IMR-90 (cell line): ENCODE measurements around the gene NIT1. TPM values are rescaled to one million over a fixed set of nuclear protein-coding genes. Genes with fewer than 3 reads are reported as not detected.

Experiments
- ATAC-seq: fragments of 200-7000 bp; cut with Tn5 transposase; 2 replicates; pipeline ENCODE4 v1.9.1; 2020; ENCODE audit warnings: low read depth, mild to moderate bottlenecking, moderate library complexity
- BruUV-seq: library from RNA; stranded (reverse); fragments of 400-500 nt; replicated peaks from 2 replicates; lab custom pipeline; 2021; lab: Mats Ljungman, UMichigan
- CTCF ChIA-PET: fragments of 300-600 bp; formaldehyde crosslinking; extraction: SDS; loops from one replicate; lab custom pipeline; 2021; ENCODE audit warnings: antibody characterized with exemption; lab: Yijun Ruan, JAX
- POLR2A ChIA-PET: fragments of 300-600 bp; sonication (Branson Sonifier 250); formaldehyde crosslinking; loops from one replicate; lab custom pipeline; 2022; ENCODE audit warnings: antibody characterized with exemption; ENCODE audit not compliant: unreplicated experiment; lab: Charles Lee
- DNase-seq: peaks from one replicate; pipeline ENCODE4 v3.0.0; 2013
- H2AFZ ChIP-seq: replicated peaks from 2 replicates; pipeline ENCODE3; 2013; ENCODE audit warnings: low read length, mild to moderate bottlenecking; ENCODE audit not compliant: poor library complexity
- H2AK5ac ChIP-seq: 2 replicates; pipeline ENCODE4 v1.6.1; 2013; ENCODE audit warnings: low read depth, low read length, inconsistent platforms
- H2AK9ac ChIP-seq: replicated peaks from 2 replicates; pipeline ENCODE3; 2013; ENCODE audit warnings: mild to moderate bottlenecking, low read depth, low read length, moderate library complexity; ENCODE audit not compliant: poor library complexity
- H2BK120ac ChIP-seq: 2 replicates; pipeline ENCODE4 v1.6.1; 2013; ENCODE audit warnings: low read depth, low read length, inconsistent platforms
- H2BK15ac ChIP-seq: 3 replicates; pipeline ENCODE4 v1.6.1; 2013; ENCODE audit warnings: low read depth, low read length, inconsistent platforms
- H2BK20ac ChIP-seq: 2 replicates; pipeline ENCODE4 v1.6.1; 2013; ENCODE audit warnings: low read depth, mild to moderate bottlenecking, inconsistent platforms, low read length, moderate library complexity
- H2BK5ac ChIP-seq: 2 replicates; pipeline ENCODE4 v1.6.1; 2013; ENCODE audit warnings: mild to moderate bottlenecking, low read depth, low read length, inconsistent platforms; ENCODE audit not compliant: poor library complexity, severe bottlenecking
- H3K14ac ChIP-seq: replicated peaks from 2 replicates; pipeline ENCODE4 v1.6.1; 2013; ENCODE audit warnings: low read depth, low read length, inconsistent platforms
- H3K18ac ChIP-seq: 2 replicates; pipeline ENCODE4 v1.6.1; 2013; ENCODE audit warnings: low read depth, low read length, control low read depth
- H3K23ac ChIP-seq: 2 replicates; pipeline ENCODE4 v1.6.1; 2013; ENCODE audit warnings: low read depth, low read length, inconsistent platforms
- H3K27ac ChIP-seq: 2 replicates; pipeline ENCODE4 v1.5.1; 2013; ENCODE audit warnings: mild to moderate bottlenecking, control low read depth, low read length; ENCODE audit not compliant: insufficient read depth
- H3K27me3 ChIP-seq: 2 replicates; pipeline ENCODE4 v1.6.1; 2013; ENCODE audit warnings: low read length; ENCODE audit not compliant: control insufficient read depth, insufficient read depth
- H3K36me3 ChIP-seq: 2 replicates; pipeline ENCODE4 v1.6.1; 2013; ENCODE audit warnings: low read length, mixed read lengths; ENCODE audit not compliant: control insufficient read depth, insufficient read depth
- H3K4ac ChIP-seq: 2 replicates; pipeline ENCODE4 v1.6.1; 2013; ENCODE audit warnings: low read depth, low read length, inconsistent platforms
- H3K4me1 ChIP-seq: 2 replicates; pipeline ENCODE4 v1.6.1; 2013; ENCODE audit warnings: low read length, mixed read lengths; ENCODE audit not compliant: control insufficient read depth, insufficient read depth
- H3K4me2 ChIP-seq: 2 replicates; pipeline ENCODE4 v1.6.1; 2013; ENCODE audit warnings: low read depth, mild to moderate bottlenecking, control low read depth, low read length, moderate library complexity
- H3K4me3 ChIP-seq: 2 replicates; pipeline ENCODE4 v1.5.1; 2013; ENCODE audit warnings: low read depth, mild to moderate bottlenecking, control low read depth, low read length, moderate library complexity; ENCODE audit not compliant: insufficient read depth
- H3K56ac ChIP-seq: 2 replicates; pipeline ENCODE4 v1.6.1; 2013; ENCODE audit warnings: low read length, inconsistent platforms; ENCODE audit not compliant: insufficient read depth; ENCODE audit errors: extremely low read depth
- H3K79me1 ChIP-seq, 2 experiments: 2 replicates each; pipeline ENCODE4 v1.6.1; 2013; ENCODE audit warnings: low read length in 2 of 2, inconsistent platforms in 1 of 2, low read depth in 1 of 2
- H3K9ac ChIP-seq: 2 replicates; pipeline ENCODE4 v1.6.1; 2013; ENCODE audit warnings: low read depth, low read length, control low read depth
- H3K9me1 ChIP-seq: 2 replicates; pipeline ENCODE4 v1.6.1; 2013; ENCODE audit warnings: low read length, inconsistent platforms; ENCODE audit not compliant: insufficient read depth
- H3K9me3 ChIP-seq: 2 replicates; pipeline ENCODE4 v1.6.1; 2013; ENCODE audit warnings: low read length; ENCODE audit not compliant: control insufficient read depth, insufficient read depth
- H4K20me1 ChIP-seq: 2 replicates; pipeline ENCODE4 v1.6.1; 2013; ENCODE audit warnings: low read length, inconsistent platforms; ENCODE audit not compliant: insufficient read depth
- H4K5ac ChIP-seq: 2 replicates; pipeline ENCODE4 v1.6.1; 2013; ENCODE audit warnings: mild to moderate bottlenecking, low read depth, low read length, control low read depth
- H4K8ac ChIP-seq, 2 experiments: 2 replicates each; pipeline ENCODE4 v1.6.1; 2013; ENCODE audit warnings: low read depth in 2 of 2, low read length in 2 of 2, control low read depth in 1 of 2, inconsistent platforms in 1 of 2
- H4K91ac ChIP-seq: 2 replicates; pipeline ENCODE4 v1.6.1; 2013; ENCODE audit warnings: low read depth, low read length, inconsistent platforms; ENCODE audit not compliant: insufficient read depth
- CHD1 ChIP-seq: IDR thresholded peaks from 2 replicates; pipeline ENCODE4 v1.6.1; 2012; ENCODE audit warnings: low read depth, low read length, improper control_type of control experiment
- CTCF ChIP-seq: conservative IDR thresholded peaks from 2 replicates; pipeline ENCODE4 v1.5.1; 2012; ENCODE audit warnings: mild to moderate bottlenecking, low read depth, low read length, improper control_type of control experiment
- MXI1 ChIP-seq: IDR thresholded peaks from 2 replicates; pipeline ENCODE4 v1.6.1; 2012; ENCODE audit warnings: low read depth, mild to moderate bottlenecking, low read length, moderate library complexity, borderline replicate concordance
- NFE2L2 ChIP-seq: fragments of 150-350 bp; IDR thresholded peaks from 2 replicates; pipeline ENCODE4 v1.6.1; 2016; ENCODE audit warnings: low read depth, mild to moderate bottlenecking, low read length
- POLR2A ChIP-seq: IDR thresholded peaks from 2 replicates; pipeline ENCODE4 v1.6.1; 2012; ENCODE audit warnings: mild to moderate bottlenecking, low read depth, low read length
- SMC3 ChIP-seq: fragments of 150-350 bp; IDR thresholded peaks from 2 replicates; pipeline ENCODE4 v1.6.1; 2016; ENCODE audit warnings: low read depth, mild to moderate bottlenecking, antibody characterized with exemption, low read length, moderate library complexity
- USF2 ChIP-seq: fragments of 150-350 bp; IDR thresholded peaks from 2 replicates; pipeline ENCODE4 v1.6.1; 2017; ENCODE audit warnings: mild to moderate bottlenecking, antibody characterized with exemption, low read length, low read depth
- WGBS, 2 experiments: methylation state at CpG; one replicate each; pipeline versions ENCODE4 v1.1.5 to v1.1.7; 2013; ENCODE audit warnings: missing lambda C conversion rate in 2 of 2; ENCODE audit not compliant: insufficient read length in 1 of 2; ENCODE audit errors: extremely low coverage in 2 of 2; 5-methylcytosine and 5-hydroxymethylcytosine counted together
- dilution Hi-C: fragments of 300-500 bp; cut with HindIII; formaldehyde crosslinking; loops from one replicate; pipeline ENCODE4 v1.14.3; 2018; ENCODE audit warnings: low sequenced_read_pairs; ENCODE audit not compliant: unreplicated experiment
- in situ Hi-C: fragments of 300-500 bp; cut with MboI; formaldehyde crosslinking; loops from 3 replicates; pipeline ENCODE4 v1.14.3; 2019; ENCODE audit warnings: low sequenced_read_pairs, inconsistent platforms, mixed read lengths
- intact Hi-C: fragments of 100-400 bp; cut with micrococcal nuclease; formaldehyde crosslinking; loops from 2 replicates; pipeline ENCODE4 v1.10.0; 2022
- microRNA-seq, 2 experiments: library from miRNA; stranded (forward) in 1 of 2; unstranded in 1 of 2; fragments of 10-50 nt in 1 of 2; fragments of <30 nt in 1 of 2; gene quantifications in 1 of 2; microRNA quantifications in 1 of 2; one replicate each; pipeline versions ENCODE3 to v1.1.0; 2013 to 2020; ENCODE audit not compliant: insufficient read depth in 1 of 2, insufficient read length in 1 of 2, unreplicated experiment in 1 of 2
- polyA plus RNA-seq, 3 experiments: library from polyadenylated mRNA; depleted of rRNA; stranded (reverse); fragments of >200 nt; gene quantifications; 2 replicates each; pipeline ENCODE4 v1.2.3, GENCODE V29; 2012; ENCODE audit warnings: low replicate concordance in 1 of 3
- small RNA-seq, 5 experiments: library from RNA; depleted of rRNA; stranded (forward); fragments of <200 nt; gene quantifications; one replicate each; pipeline ENCODE3, GENCODE V24; 2012
- total RNA-seq: library from RNA; depleted of rRNA; stranded (reverse); fragments of >200 nt; gene quantifications from 2 replicates; pipeline ENCODE4 v1.2.3, GENCODE V29; 2012; rRNA removed

NIT1 gene
- total and polyA plus RNA-seq, 2 of the 4 experiments (the other 2 are of a cell fraction): 22.8 to 33.6 TPM

- no peak overlapping the region for H3K4me3 ChIP-seq
- H2AK9ac ChIP-seq: no peak overlapping the region
- 98% methylated on average over 5 of the region's 9 CpGs; no CpG with 5 or more reads in 1 of the 2 experiments for WGBS, 2 experiments
- H2BK15ac ChIP-seq: no peak overlapping the region
- no peak overlapping the region for H3K18ac ChIP-seq
- H3K56ac ChIP-seq: no peak overlapping the region
- H3K9ac ChIP-seq: no peak overlapping the region
- H2AFZ ChIP-seq: no peak overlapping the region
- no peak overlapping the region for H2AK5ac ChIP-seq
- BruUV-seq: no TSS peak
- H2BK120ac ChIP-seq: no peak overlapping the region
- H4K5ac ChIP-seq: no peak overlapping the region
- H3K27ac ChIP-seq: no peak overlapping the region
- intact Hi-C loops: no loop called here
- H2BK20ac ChIP-seq: no peak overlapping the region
- H3K36me3 ChIP-seq: peaks cover 42% of the 10 kb centered on the region
- peaks cover 10% of the 10 kb centered on the region for H3K9me1 ChIP-seq
- ChIA-PET CTCF (no interaction called here), POLR2A (no interaction called here)
- no peaks in the 10 kb centered on the region for H3K27me3 ChIP-seq
- H4K8ac ChIP-seq: no peak overlapping the region
- H3K4ac ChIP-seq: no peak overlapping the region
- no peak overlapping the region for H3K14ac ChIP-seq
- no peak overlapping the region for H3K23ac ChIP-seq
- no peaks in the 10 kb centered on the region for H3K9me3 ChIP-seq
- DNase-seq (no peak), ATAC-seq (no peak)
- H3K79me1 ChIP-seq: peaks cover 9 to 30% of the 10 kb centered on the region in 2 experiments; a peak in 3 of 4 replicates
- H3K4me2 ChIP-seq: no peak overlapping the region
- TF ChIP-seq POLR2A (no peak), CTCF (no peak), USF2 (no peak), SMC3 (no peak), MXI1 (no peak), CHD1 (no peak), NFE2L2 (no peak)
- H2BK5ac ChIP-seq: no peak overlapping the region
- H4K20me1 ChIP-seq: peaks cover 13% of the 10 kb centered on the region; the same call in 1 of the 2 replicates
- in situ Hi-C loops: no loop called here
- H3K4me1 ChIP-seq: peaks cover 11% of the 10 kb centered on the region; the same call in 1 of the 2 replicates
- dilution Hi-C loops: no loop called here
- no peak overlapping the region for H4K91ac ChIP-seq
These were observed 51.0 kb downstream of the NIT1 start for GRCh38 chr1:161168906-161169305.

Small RNA genes within 50 kb of the gene (microRNA-seq; reads per million reads assigned to microRNA genes)
- not detected for gene RF01225 (ENCODE audit: insufficient read depth, insufficient read length)

Small RNA genes within 50 kb of the gene (small RNA-seq; reads per million reads assigned to genes)
- 0 reads per million in 5 experiments for gene RF01225

Other genes with a start within 250 kb of the NIT1 start
- not detected in 2 replicates for gene ITLN1, start 232.9 kb upstream of the NIT1 start, total RNA-seq
- gene ITLN1, start 232.9 kb upstream of the NIT1 start, polyA plus RNA-seq (2012; rRNA removed): not detected in 2 replicates
- not detected in 2 replicates for gene ITLN2, start 163.3 kb upstream of the NIT1 start, total RNA-seq
- gene ITLN2, start 163.3 kb upstream of the NIT1 start, polyA plus RNA-seq (2012; rRNA removed): not detected in 2 replicates
- 0.83 and 2.2 TPM in 2 replicates for gene F11R, start 97.0 kb upstream of the NIT1 start, total RNA-seq
- 0.47 and 0.79 TPM in 2 replicates for gene F11R, start 97.0 kb upstream of the NIT1 start, polyA plus RNA-seq (2012; rRNA removed)
- not detected in 2 replicates for gene TSTD1, start 79.1 kb upstream of the NIT1 start, total RNA-seq
- gene TSTD1, start 79.1 kb upstream of the NIT1 start, polyA plus RNA-seq (2012; rRNA removed): 0.21 TPM in 1 of 2 replicates, not detected in the other
- 62.2 and 78.9 TPM in 2 replicates for gene USF1, start 72.1 kb upstream of the NIT1 start, total RNA-seq
- gene USF1, start 72.1 kb upstream of the NIT1 start, polyA plus RNA-seq (2012; rRNA removed): 34.6 and 37.1 TPM in 2 replicates
- not detected in 2 replicates for gene ARHGAP30, start 48.2 kb upstream of the NIT1 start, total RNA-seq
- gene ARHGAP30, start 48.2 kb upstream of the NIT1 start, polyA plus RNA-seq (2012; rRNA removed): 0.02 and 0.03 TPM in 2 replicates
- gene NECTIN4, start 28.5 kb upstream of the NIT1 start, total RNA-seq: under 0.01 and 0.18 TPM in 2 replicates
- 0.13 and 0.24 TPM in 2 replicates for gene NECTIN4, start 28.5 kb upstream of the NIT1 start, polyA plus RNA-seq (2012; rRNA removed)
- gene KLHDC9, start 19.7 kb upstream of the NIT1 start, total RNA-seq: 0.18 TPM in 1 of 2 replicates, not detected in the other
- gene KLHDC9, start 19.7 kb upstream of the NIT1 start, polyA plus RNA-seq (2012; rRNA removed): 0.70 and 1.1 TPM in 2 replicates
- gene PFDN2, start 68 bp upstream of the NIT1 start, total RNA-seq: 62.4 and 166 TPM in 2 replicates
- gene PFDN2, start 68 bp upstream of the NIT1 start, polyA plus RNA-seq (2012; rRNA removed): 179 and 180 TPM in 2 replicates
- gene DEDD, start 14.6 kb downstream of the NIT1 start, total RNA-seq: 35.3 and 47.9 TPM in 2 replicates
- gene DEDD, start 14.6 kb downstream of the NIT1 start, polyA plus RNA-seq (2012; rRNA removed): 40.2 and 47.1 TPM in 2 replicates
- gene UFC1, start 35.9 kb downstream of the NIT1 start, total RNA-seq: 134 and 137 TPM in 2 replicates
- 113 and 140 TPM in 2 replicates for gene UFC1, start 35.9 kb downstream of the NIT1 start, polyA plus RNA-seq (2012; rRNA removed)
- gene USP21, start 41.4 kb downstream of the NIT1 start, total RNA-seq: 3.3 and 6.3 TPM in 2 replicates
- gene USP21, start 41.4 kb downstream of the NIT1 start, polyA plus RNA-seq (2012; rRNA removed): 23.8 and 24.7 TPM in 2 replicates
- 6.1 TPM in 2 replicates for gene PPOX, start 48.3 kb downstream of the NIT1 start, total RNA-seq
- 14.3 and 14.8 TPM in 2 replicates for gene PPOX, start 48.3 kb downstream of the NIT1 start, polyA plus RNA-seq (2012; rRNA removed)
- 11.4 and 19.9 TPM in 2 replicates for gene B4GALT3, start 59.4 kb downstream of the NIT1 start, total RNA-seq
- 36.0 and 41.5 TPM in 2 replicates for gene B4GALT3, start 59.4 kb downstream of the NIT1 start, polyA plus RNA-seq (2012; rRNA removed)
- gene ADAMTS4, start 80.9 kb downstream of the NIT1 start, total RNA-seq: 0.28 and 0.72 TPM in 2 replicates
- 0.39 and 0.40 TPM in 2 replicates for gene ADAMTS4, start 80.9 kb downstream of the NIT1 start, polyA plus RNA-seq (2012; rRNA removed)
- gene NDUFS2, start 84.3 kb downstream of the NIT1 start, total RNA-seq: 85.5 and 122 TPM in 2 replicates
- gene NDUFS2, start 84.3 kb downstream of the NIT1 start, polyA plus RNA-seq (2012; rRNA removed): 101 and 103 TPM in 2 replicates
- not detected in 2 replicates for gene FCER1G, start 97.2 kb downstream of the NIT1 start, total RNA-seq
- gene FCER1G, start 97.2 kb downstream of the NIT1 start, polyA plus RNA-seq (2012; rRNA removed): 0.44 and 0.57 TPM in 2 replicates
- not detected in 2 replicates for gene APOA2, start 105.5 kb downstream of the NIT1 start, total RNA-seq
- not detected in 2 replicates for gene APOA2, start 105.5 kb downstream of the NIT1 start, polyA plus RNA-seq (2012; rRNA removed)
- gene TOMM40L, start 108.0 kb downstream of the NIT1 start, total RNA-seq: 11.4 and 12.5 TPM in 2 replicates
- 7.7 and 7.9 TPM in 2 replicates for gene TOMM40L, start 108.0 kb downstream of the NIT1 start, polyA plus RNA-seq (2012; rRNA removed)
- not detected in 2 replicates for gene NR1I3, start 120.1 kb downstream of the NIT1 start, total RNA-seq
- not detected in 2 replicates for gene NR1I3, start 120.1 kb downstream of the NIT1 start, polyA plus RNA-seq (2012; rRNA removed)
- not detected in 2 replicates for gene PCP4L1, start 140.6 kb downstream of the NIT1 start, total RNA-seq
- not detected in 2 replicates for gene PCP4L1, start 140.6 kb downstream of the NIT1 start, polyA plus RNA-seq (2012; rRNA removed)
- gene MPZ, start 191.9 kb downstream of the NIT1 start, total RNA-seq: 0.18 and 0.28 TPM in 2 replicates
- gene MPZ, start 191.9 kb downstream of the NIT1 start, polyA plus RNA-seq (2012; rRNA removed): 0.80 and 0.96 TPM in 2 replicates
- 36.1 and 158 TPM in 2 replicates for gene SDHC, start 196.3 kb downstream of the NIT1 start, total RNA-seq
- gene SDHC, start 196.3 kb downstream of the NIT1 start, polyA plus RNA-seq (2012; rRNA removed): 155 and 235 TPM in 2 replicates
- gene CFAP126, start 249.8 kb downstream of the NIT1 start, total RNA-seq: not detected in 2 replicates
- not detected in 2 replicates for gene CFAP126, start 249.8 kb downstream of the NIT1 start, polyA plus RNA-seq (2012; rRNA removed)